GM11168 (cell line): Measurements from ENCODE around the gene SSBP2.

ENCODE experiments used
- in situ Hi-C: fragments of 300-500 bp; cut with MboI; formaldehyde crosslinking; loops from one replicate; pipeline ENCODE4 v1.12.0; 2022; ENCODE audit warnings: low sequenced_read_pairs; ENCODE audit not compliant: unreplicated experiment

Gene SSBP2

GRCh38 chr5:81767938-81768337, 17.0 kb upstream of the SSBP2 start:
- in situ Hi-C loops: no loop called here

GRCh38 chr5:81767097-81767496, 16.2 kb upstream of the SSBP2 start:
- in situ Hi-C loops: no loop called here

GRCh38 chr5:81766611-81767010, 15.7 kb upstream of the SSBP2 start:
- in situ Hi-C loops: no loop called here

- in situ Hi-C loops: no loop called here
Measured at GRCh38 chr5:81763294-81763928, 12.5 kb upstream of the SSBP2 start.

DNA sequence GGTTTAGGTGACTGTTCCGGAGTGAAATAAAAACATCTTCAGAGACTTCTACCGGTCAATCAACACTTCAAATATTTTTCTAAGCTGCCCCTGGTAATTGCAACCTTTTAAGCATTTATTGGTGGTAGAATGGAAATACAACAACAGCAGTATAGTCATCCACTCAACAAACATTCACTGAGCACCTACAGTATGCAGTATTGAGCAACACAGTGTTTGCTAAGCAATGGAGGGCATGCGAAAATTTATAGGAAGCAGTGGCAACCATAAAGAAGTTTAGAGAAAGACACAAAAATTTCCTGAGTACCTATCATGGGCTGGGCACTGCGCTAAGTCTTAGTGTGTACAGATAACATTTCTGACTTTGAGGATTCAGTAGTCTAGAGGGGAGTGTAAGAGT, 12.0 kb upstream of the SSBP2 start:
- in situ Hi-C loops: no loop called here

GRCh38 chr5:81762401-81762800, 11.5 kb upstream of the SSBP2 start:
- in situ Hi-C loops: no loop called here

DNA sequence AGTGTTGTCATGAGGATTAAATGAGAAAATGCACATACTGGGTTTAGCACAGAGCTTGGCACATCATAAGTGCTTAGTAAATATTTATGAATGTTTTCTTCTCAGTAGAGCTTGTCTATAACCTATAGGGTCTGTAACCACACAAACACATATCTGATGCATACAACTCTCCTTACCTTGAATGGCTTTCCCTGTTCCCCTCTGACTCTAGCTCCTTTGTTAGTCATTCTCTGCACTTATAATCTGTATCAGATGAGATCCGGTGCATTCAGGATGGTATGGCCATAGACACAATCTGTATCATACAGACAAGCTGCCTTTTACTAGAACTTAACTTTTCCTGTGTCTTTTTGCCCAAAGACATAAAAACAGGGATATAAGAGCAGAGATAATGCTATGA, 11.1 kb upstream of the SSBP2 start:
- in situ Hi-C loops: no loop called here

DNA sequence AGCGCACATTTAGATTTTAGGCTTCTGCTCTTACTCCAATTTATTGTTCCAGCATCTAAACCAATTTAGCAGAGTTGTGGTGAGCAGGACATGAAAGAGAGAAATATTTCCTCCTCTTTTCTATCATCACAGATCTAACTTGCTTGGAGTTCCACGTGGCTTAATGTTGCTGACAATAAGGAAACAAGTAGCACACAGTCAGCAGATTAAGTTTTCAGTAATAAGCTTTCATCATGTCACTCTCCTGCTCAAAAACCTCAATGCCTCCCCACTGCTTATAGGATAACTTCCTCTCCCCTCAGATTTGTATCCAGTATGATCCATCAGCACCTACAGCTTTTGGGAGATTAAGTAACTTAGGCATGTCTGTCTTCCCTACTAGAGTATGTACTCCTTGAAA, 10.4 kb upstream of the SSBP2 start:
- in situ Hi-C loops: no loop called here

DNA sequence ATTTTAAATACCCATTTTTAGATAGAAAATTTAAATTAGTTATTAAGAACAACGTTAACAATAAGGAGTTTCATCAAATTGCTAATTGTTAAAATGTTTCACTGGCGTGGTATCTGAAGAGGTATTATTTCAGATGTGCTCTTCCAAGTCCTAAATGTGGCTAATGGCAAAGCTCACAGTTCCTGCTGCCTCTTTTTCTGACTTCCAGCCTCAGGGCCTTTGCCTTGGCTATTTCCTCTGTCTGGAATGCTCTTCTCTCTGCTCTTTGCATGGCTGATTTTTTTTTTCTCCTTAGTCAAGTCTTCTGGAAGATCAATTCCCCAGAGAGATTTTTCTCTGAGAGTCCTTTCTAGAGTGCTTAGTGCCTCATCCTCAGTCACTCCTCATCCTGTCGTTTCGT, 9.6 kb upstream of the SSBP2 start:
- in situ Hi-C loops: no loop called here

DNA sequence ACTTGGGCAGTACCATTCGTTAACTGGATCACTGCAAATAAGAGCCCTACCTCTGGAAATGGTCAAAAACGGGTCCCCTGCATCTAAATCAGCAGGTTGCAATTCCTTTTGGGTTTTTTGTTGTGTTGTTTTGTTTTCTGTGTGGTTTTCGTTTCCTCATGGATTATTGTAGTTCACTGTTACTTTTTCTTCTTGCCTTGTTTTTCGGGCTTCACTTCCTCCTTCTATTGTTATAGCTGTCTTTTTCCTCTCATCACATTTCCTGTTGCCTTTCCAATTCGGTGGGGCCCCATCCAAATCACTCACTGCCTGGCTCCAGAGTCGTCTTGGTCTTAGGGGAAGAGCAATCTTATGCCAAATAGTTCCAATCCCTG, 8.7 kb upstream of the SSBP2 start:
- in situ Hi-C loops: no loop called here

DNA sequence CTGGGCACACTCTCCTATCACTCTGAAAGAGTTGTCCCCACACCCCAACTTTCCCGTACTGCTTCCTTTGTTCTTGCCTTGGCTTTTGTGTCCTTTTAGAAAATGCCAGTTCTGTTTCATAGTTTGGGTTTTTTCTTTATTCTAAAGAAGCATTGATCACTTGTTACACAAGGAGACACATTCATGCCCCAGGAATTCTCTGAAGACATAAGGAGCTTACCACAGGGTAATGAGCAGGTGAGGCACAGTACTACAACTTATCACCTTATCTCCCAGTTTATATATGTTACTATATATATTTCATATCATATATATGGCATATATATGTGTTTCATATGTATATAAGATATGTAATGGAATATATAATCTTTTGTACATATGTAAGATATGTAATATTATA, 6.5 kb upstream of the SSBP2 start:
- in situ Hi-C loops: no loop called here

DNA sequence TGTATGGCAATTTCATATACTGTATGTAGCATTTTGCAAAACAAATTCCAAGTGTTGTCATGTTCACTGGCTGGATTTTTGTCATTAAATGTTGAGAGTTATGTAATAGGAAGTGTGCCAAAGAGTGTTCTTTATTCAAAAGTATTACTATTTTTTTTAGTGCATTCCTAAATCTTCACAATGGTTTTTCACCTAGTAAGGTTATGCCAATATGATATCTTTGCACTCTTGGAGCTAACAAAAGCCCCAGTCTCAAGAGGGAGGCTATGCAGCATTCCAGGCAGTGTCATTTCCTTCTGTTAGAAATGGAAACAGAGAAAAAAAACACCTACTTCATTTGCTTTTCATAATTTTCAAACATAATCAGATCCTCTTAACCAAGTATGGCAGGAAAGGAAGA, 5.1 kb upstream of the SSBP2 start:
- in situ Hi-C loops: no loop called here

DNA sequence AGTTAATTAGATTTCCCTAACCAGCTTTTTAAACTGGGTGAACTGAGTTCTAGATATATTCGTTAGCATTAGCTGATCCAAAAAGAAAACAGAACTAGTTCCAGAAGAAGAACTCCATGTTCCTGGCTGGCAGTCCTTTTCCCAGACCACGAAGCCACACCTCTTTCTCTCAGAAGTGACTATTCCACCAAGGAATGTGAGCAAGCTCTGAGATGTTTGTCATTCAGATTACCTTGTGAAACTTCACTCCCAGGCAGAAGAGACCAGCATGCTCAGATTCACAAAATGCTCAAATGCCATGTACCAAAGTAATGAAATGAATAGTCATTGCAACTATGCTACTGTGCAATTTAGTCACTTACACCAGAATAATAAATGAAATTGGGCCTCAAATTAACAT, 4.4 kb upstream of the SSBP2 start:
- in situ Hi-C loops: no loop called here

- in situ Hi-C loops: loop anchor here (5.0 kb wide), 1 partner anchor 93 kb away; no protein-coding TSS in a partner anchor
Measured at GRCh38 chr5:81754621-81755020, 3.7 kb upstream of the SSBP2 start.

DNA sequence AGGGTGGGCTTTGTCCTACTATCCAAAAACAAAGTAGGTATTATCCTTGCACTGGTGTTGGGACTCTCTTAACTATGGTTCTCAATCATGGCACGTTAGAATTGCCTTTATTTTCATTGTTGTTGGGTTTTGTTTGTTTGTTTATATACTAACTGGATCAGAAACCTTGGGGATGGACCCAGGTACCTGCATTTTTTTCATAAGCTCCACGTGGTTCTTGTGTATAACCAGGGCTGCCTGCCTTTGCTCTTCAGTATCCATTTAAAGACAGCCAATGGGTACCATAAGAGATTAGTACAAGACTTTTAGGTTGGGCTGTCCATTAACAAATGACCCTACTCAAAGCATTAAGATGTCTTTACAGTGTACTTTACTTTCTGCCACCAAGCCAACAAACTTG, 2.5 kb upstream of the SSBP2 start:
- in situ Hi-C loops: loop anchor here (5.0 kb wide), 1 partner anchor 94 kb away; no protein-coding TSS in a partner anchor

- in situ Hi-C loops: loop anchor here (5.0 kb wide), 1 partner anchor 95 kb away; no protein-coding TSS in a partner anchor
Measured at GRCh38 chr5:81752644-81752963, 1.7 kb upstream of the SSBP2 start.

GRCh38 chr5:81751836-81752643, 1.1 kb upstream of the SSBP2 start:
- in situ Hi-C loops: loop anchor here (5.0 kb wide), 1 partner anchor 95 kb away; no protein-coding TSS in a partner anchor

DNA sequence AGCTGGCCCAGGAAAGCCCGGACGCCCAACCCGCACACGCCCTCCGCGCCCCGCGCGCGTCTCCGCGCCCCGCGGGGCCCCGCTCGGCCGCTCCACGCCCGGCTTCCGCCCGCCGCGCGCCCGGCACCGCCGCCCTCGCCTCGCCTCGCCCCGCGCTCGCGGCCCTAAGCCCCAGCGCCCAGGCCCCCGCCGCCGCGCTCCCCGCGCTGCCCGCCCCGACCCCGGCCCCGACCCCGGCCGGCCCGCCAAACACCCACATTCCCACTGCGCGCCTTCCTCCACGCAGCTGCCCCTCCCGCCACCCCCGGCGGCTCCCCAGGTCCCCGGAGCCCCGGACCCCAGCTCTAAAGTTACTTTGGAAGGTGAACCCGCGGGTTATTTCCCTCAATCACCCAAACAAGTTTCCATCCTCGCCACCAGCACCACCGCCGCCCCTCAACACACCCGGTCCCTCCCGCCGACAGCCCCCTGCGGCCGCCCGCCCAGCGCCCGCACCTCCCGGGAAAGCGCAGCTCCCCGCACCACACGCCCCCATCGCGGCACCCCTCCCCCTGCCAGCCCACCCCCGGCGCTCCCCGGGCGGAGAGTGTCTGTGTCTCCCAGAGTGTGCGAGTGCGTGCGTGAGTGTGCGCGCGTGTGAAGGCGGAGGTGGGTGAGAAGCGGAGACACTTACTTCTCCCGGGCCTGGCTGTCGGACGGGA, 439 bp downstream of the SSBP2 start:
- in situ Hi-C loops: loop anchor here (5.0 kb wide), 1 partner anchor 97 kb away; no protein-coding TSS in a partner anchor

GRCh38 chr5:81749561-81750307, 1.2 kb downstream of the SSBP2 start:
- in situ Hi-C loops: loop anchor here (5.0 to 10.0 kb wide), 2 partner anchors 95 to 98 kb away; no protein-coding TSS in a partner anchor

- in situ Hi-C loops: loop anchor here (10.0 kb wide), 1 partner anchor 94 kb away; no protein-coding TSS in a partner anchor
Measured at GRCh38 chr5:81749192-81749560, 1.7 kb downstream of the SSBP2 start.
